ENCODE measurements around the gene SOCS2.

- TF ChIP-seq POLR2A (IDR thresholded peaks at IDR 0.05; ENCODE audit: low read depth, low read length): no peak
- TF ChIP-seq TAF1 (IDR thresholded peaks at IDR 0.05; ENCODE audit: borderline replicate concordance, low read depth, low read length): no peak
- TF ChIP-seq POLR2AphosphoS5 (IDR thresholded peaks at IDR 0.05; ENCODE audit: low read depth, low read length): no peak
These were observed 8.2 kb downstream of the SOCS2 start for GRCh38 chr12:93580682-93581081.

All from GM12892 (cell line).